GM19240 (cell line): Measurements from ENCODE around the gene RTEL1.
"Not testable (repeated sequence)": the region's sequence is repeated elsewhere in the genome, so short reads cannot be mapped to it uniquely, and the experiment has no call there.

Source experiments
- DNase-seq: peaks from one replicate; pipeline ENCODE4 v3.0.0; 2011; ENCODE audit warnings: low spot score; ENCODE audit not compliant: insufficient read length

Gene RTEL1

GRCh38 chr20:63664861-63665594 is 6.9 kb downstream of the RTEL1 start:
- DNase-seq: no peak

- DNase-seq: no peak
These were observed 7.6 kb downstream of the RTEL1 start for GRCh38 chr20:63665708-63666107.

GRCh38 chr20:63667858-63668257 is 9.7 kb downstream of the RTEL1 start:
- no peak for DNase-seq

GRCh38 chr20:63668351-63668750 is 10.2 kb downstream of the RTEL1 start:
- no peak for DNase-seq

GRCh38 chr20:63671695-63672094 is 13.6 kb downstream of the RTEL1 start:
- not testable (repeated sequence) for DNase-seq

- DNase-seq: no peak
These were observed 14.6 kb downstream of the RTEL1 start for GRCh38 chr20:63672666-63673065.

- DNase-seq: no peak
These were observed 15.8 kb downstream of the RTEL1 start for GRCh38 chr20:63673951-63674350.

- no peak for DNase-seq
These were observed 17.7 kb downstream of the RTEL1 start for GRCh38 chr20:63675681-63676368.

- no peak for DNase-seq
These were observed 20.0 kb downstream of the RTEL1 start for GRCh38 chr20:63678071-63678470.

GRCh38 chr20:63678667-63679465 is 20.8 kb downstream of the RTEL1 start:
- DNase-seq: no peak

GRCh38 chr20:63679799-63680305 is 21.7 kb downstream of the RTEL1 start:
- DNase-seq: no peak

GRCh38 chr20:63680427-63680826 is 22.3 kb downstream of the RTEL1 start:
- no peak for DNase-seq

GRCh38 chr20:63680857-63681608 is 22.9 kb downstream of the RTEL1 start:
- DNase-seq: no peak

GRCh38 chr20:63681609-63682142 is 23.6 kb downstream of the RTEL1 start:
- no peak for DNase-seq

- no peak for DNase-seq
These were observed 24.4 kb downstream of the RTEL1 start for GRCh38 chr20:63682384-63683139.

- no peak for DNase-seq
These were observed 27.3 kb downstream of the RTEL1 start for GRCh38 chr20:63685269-63686026.

GRCh38 chr20:63686094-63686491 is 28.0 kb downstream of the RTEL1 start:
- no peak for DNase-seq

- no peak for DNase-seq
These were observed 28.6 kb downstream of the RTEL1 start for GRCh38 chr20:63686492-63687321.
